Fibroblast of the aortic adventitia (primary cell): Measurements from ENCODE around the gene SP2. TPM values are rescaled to one million over a fixed set of nuclear protein-coding genes. Genes with fewer than 3 reads are reported as not detected.
A peak's percentile ranks its signal among the peaks of the same experiment; 100 is the strongest.

Experiments
- DNase-seq: peaks from one replicate; pipeline ENCODE4 v3.0.0-alpha.2; 2010; ENCODE audit warnings: low read depth
- H3K4me3 ChIP-seq: 2 replicates; pipeline ENCODE4 v1.5.1; 2011; ENCODE audit warnings: low read depth, mild to moderate bottlenecking, control low read depth, low read length, moderate library complexity
- total RNA-seq: library from RNA; depleted of rRNA; stranded (reverse); fragments of >200 nt; gene quantifications from 2 replicates; pipeline ENCODE4 v1.2.3, GENCODE V29; 2012; ENCODE audit warnings: low replicate concordance
- TF ChIP-seq, protein P1 (sequence below): IDR thresholded peaks from 2 replicates; pipeline ENCODE4 v1.5.1; 2011; ENCODE audit warnings: mild to moderate bottlenecking, low read length, control low read depth, inconsistent platforms; ENCODE audit not compliant: insufficient read depth

SP2 gene
- total RNA-seq, 1 donor, result 3.7 TPM

DNA sequence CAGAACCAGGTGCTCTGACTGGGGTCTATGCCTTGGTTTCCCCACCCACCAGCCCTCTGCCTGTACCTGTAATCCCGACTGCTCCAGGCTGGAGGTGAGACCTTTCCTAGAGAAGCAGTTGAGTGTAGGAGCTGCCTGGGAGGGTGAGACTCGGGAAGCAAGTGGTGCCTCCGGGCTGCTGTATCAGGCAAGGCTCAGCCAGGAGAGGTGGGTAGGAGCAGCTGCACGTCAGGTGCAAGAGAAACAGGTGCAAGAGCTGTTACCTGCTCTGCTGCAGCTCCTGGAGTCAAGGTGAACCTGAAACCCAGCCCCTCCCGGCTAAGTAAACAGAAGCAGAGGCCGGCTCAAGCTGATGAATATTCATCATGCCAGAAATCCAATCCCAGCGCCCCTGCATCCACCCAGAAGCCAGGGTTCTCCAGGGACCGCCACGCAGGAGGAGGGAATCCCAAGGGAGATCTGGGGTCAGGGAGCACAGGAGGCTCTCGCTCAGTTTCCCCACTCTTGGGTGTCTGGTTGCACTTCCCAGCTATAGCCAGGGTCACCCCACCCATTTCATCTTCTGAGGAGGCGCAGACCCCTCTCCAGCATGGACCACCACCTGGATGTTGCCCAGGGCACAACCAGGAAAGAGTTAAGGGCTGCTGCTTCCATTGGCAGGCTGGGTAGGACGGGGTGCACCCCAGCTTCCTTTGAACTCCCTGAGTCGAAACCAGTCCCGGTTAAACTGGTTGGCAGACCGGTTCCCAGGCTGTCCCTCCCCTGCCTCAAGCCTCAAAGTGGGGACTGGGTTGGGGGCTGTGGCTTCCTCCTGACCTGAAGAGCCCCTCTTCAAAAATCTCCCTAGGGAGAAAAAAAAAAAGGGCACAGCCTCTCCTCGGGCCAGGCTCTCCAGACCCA is 61.8 kb downstream of the SP2 start, which contains the start of gene PRR15L:
Gene PRR15L (minus strand): TSS at position 293 of the 900 bp plus-strand sequence. CDS start 4,649 bp downstream, outside the sequence.
- no peak for DNase-seq
- no peak within 1 kb of the TSS for H3K4me3 ChIP-seq
- TF ChIP-seq, protein P1, sequence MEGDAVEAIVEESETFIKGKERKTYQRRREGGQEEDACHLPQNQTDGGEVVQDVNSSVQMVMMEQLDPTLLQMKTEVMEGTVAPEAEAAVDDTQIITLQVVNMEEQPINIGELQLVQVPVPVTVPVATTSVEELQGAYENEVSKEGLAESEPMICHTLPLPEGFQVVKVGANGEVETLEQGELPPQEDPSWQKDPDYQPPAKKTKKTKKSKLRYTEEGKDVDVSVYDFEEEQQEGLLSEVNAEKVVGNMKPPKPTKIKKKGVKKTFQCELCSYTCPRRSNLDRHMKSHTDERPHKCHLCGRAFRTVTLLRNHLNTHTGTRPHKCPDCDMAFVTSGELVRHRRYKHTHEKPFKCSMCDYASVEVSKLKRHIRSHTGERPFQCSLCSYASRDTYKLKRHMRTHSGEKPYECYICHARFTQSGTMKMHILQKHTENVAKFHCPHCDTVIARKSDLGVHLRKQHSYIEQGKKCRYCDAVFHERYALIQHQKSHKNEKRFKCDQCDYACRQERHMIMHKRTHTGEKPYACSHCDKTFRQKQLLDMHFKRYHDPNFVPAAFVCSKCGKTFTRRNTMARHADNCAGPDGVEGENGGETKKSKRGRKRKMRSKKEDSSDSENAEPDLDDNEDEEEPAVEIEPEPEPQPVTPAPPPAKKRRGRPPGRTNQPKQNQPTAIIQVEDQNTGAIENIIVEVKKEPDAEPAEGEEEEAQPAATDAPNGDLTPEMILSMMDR, result no peak

DNA sequence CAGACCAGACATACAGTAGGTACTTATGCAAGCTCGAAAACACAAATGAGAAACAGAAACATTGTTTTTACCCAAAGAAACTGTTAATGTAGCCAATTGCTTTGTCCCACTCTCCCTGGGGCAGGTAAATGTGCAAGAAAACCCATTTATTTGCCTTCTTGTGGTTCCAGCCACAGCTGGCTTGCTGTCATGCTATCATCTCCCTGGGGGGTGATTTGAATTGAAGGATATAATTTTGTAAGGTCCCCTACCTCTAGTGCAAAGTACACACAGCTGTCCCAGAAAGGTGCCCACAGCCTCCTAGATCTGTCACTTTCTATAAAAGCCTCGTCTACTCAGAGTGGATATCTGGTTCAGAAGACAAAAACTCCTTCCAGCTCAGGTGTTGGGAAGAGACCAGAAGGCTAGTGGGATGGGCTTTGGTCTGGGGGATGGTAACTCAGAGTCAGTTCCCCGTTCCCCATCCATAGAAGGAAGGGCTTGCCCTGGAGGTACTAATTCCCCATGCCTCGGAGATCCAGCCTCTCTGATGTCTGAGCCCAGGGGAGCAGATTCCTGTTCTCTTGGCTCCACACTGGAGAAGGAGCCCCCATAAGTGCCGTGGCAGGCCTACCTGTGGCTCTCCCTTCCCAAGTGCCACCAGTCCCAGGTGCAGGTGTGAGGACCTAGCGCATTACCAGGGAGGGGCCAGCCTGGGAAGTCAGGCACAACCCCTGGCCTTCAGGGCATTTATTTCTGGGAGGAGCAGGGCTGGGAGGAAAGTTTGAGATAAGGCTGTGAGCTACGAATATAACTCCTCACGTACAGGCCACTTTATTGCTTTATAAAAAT is 64.0 kb downstream of the SP2 start:
- TF ChIP-seq, protein P1, result no peak
- H3K4me3 ChIP-seq, result no peak overlapping the region
- no peak for DNase-seq

DNA sequence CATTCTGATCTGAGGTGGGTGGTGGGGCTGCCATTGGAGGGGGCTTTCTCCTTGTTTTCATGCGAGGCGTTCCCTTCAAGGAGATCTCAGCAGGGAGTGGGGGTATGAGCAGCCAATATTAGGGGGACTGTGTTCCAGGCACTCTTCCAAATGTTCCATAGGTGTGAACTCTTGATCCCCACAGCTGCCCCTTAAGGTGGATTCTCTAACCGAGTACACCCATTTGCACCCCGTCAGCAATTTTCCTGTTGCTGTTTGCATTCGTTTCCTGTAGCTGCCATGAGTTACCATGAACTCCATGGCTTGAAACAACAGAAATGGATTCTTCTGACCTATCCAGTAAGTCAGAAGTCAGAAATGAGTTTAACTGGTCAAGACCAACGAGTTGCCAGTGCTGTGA is 65.4 kb downstream of the SP2 start:
- H3K4me3 ChIP-seq, result no peak overlapping the region
- TF ChIP-seq, protein P1, result no peak
- DNase-seq, result no peak

DNA sequence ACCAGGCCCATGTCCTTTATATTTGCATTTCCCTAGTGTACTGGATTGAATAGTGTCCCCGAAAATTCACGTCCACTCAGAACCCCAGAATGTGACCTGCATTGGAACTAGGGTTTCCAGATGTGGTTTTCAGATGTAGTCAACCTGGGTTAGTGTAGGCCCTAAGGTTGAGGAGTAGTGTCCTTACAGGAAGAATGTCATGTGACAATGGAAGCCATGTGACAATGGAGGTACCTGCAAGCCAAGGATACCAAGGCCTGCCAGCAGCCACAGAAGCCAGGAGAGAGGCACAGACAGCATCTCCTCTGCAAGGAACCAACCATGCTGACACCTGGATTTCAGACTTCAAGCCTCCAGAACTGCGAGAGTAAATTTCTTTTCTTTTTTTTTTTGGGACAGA is 66.9 kb downstream of the SP2 start:
- no peak for DNase-seq
- H3K4me3 ChIP-seq, result no peak overlapping the region
- TF ChIP-seq, protein P1, result no peak

DNA sequence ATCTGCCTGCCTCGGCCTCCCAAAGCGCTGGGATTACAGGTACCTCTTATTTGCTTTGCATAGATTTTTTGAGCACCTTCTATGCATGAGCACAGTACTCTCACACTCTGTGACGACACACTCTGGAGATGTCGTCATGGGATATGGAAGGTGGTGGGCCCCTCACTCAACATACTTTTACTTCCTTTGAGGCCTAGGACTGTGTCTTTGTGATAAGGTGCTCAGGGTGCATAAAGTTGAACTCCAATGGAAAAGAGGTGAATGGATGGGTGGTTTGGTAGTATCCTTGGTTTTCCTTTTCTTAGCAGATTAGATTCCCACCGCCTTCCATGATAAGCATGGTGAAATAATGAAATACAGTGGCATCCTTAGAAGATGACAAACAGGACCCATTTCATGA is 68.8 kb downstream of the SP2 start:
- TF ChIP-seq, protein P1, result no peak
- no peak for DNase-seq
- H3K4me3 ChIP-seq, result no peak overlapping the region

DNA sequence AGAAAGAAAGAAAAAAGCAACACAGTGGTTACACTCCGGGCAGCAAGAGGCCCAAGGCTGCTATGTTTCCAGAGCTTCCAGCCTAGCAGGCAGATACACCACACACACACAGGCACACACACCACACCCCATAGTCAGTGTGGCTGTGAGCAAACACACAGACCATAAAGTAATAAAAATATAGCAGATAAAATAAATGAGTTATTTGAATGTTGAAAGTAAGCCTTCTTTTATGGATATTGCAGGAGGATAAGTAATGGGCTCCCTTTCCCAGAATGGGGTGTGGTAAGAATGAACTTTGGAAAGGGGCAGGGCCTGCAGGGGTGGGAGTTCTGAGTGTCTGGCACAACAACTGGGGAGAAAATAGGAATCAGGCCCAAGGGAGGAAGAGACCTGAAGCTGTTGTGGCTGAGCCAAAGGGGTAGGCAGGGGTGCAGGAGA is 70.1 kb downstream of the SP2 start:
- TF ChIP-seq, protein P1, result no peak
- H3K4me3 ChIP-seq, result no peak overlapping the region
- peak; percentile 80 for DNase-seq
